Measurements from ENCODE around the gene ZNF766. TPM values are rescaled to one million over a fixed set of nuclear protein-coding genes. Genes with fewer than 3 reads are reported as not detected.

Gene ZNF766
- polyA plus RNA-seq, 2 of the 4 experiments (the other 2 are of a cell fraction) = 11.9 to 21.9 TPM

- TF ChIP-seq ELK1 (IDR thresholded peaks at IDR 0.05; ENCODE audit: low read depth, low read length) = no peak
Observed at GRCh38 chr19:52273301-52273700, 3.9 kb downstream of the ZNF766 start (continued).

- CTCF ChIA-PET = no interaction called here
- POLR2A ChIA-PET = no interaction called here
- peaks cover 85% of the 10 kb centered on the region for H3K9me3 ChIP-seq
- no peaks in the 10 kb centered on the region for H3K4me1 ChIP-seq
- H3K27ac ChIP-seq = no peak overlapping the region
- TF ChIP-seq ATOH8 (CRISPR knock-in tag; IDR thresholded peaks at IDR 0.05; ENCODE audit: low read depth) (no peak), HOXA7 (CRISPR knock-in tag; IDR thresholded peaks at IDR 0.05) (no peak), RNF2 (IDR thresholded peaks at IDR 0.05; ENCODE audit: borderline replicate concordance, low read depth) (no peak), TP53 (CRISPR knock-in tag; IDR thresholded peaks at IDR 0.05) (no peak), ESRRA (IDR thresholded peaks at IDR 0.05; ENCODE audit: borderline replicate concordance, low read length) (no peak), HMGXB4 (CRISPR knock-in tag; IDR thresholded peaks at IDR 0.05; ENCODE audit: borderline replicate concordance) (no peak)
- H3K4me3 ChIP-seq = no peak overlapping the region
- ATAC-seq (no peak), DNase-seq (ENCODE audit: low read depth in 1 of 2, low spot score in 1 of 2) (no peak), FAIRE-seq (no peak)
- WGBS (ENCODE audit: missing lambda C conversion rate) = 71% methylated on average over 5 of the region's 5 CpGs
- no peak overlapping the region for H3K4me2 ChIP-seq
Observed at GRCh38 chr19:52274191-52274590, 4.8 kb downstream of the ZNF766 start.

GRCh38 chr19:52275988-52276387 lies 6.6 kb downstream of the ZNF766 start:
- WGBS (ENCODE audit: missing lambda C conversion rate) = 97% methylated on average over 5 of the region's 5 CpGs
- CTCF ChIA-PET = no interaction called here
- POLR2A ChIA-PET = no interaction called here
- no peak overlapping the region for H3K4me2 ChIP-seq
- H3K27ac ChIP-seq = no peak overlapping the region
- no peak for TF ChIP-seq HDAC2 (IDR thresholded peaks at IDR 0.05)
- TF ChIP-seq HOXB5 (CRISPR knock-in tag; IDR thresholded peaks at IDR 0.05) = no peak
- no peak for TF ChIP-seq CHD2 (IDR thresholded peaks at IDR 0.05; ENCODE audit: low read length, partially characterized antibody)
- no peak for TF ChIP-seq CBX8 (IDR thresholded peaks at IDR 0.05)
- TF ChIP-seq RFX5 (IDR thresholded peaks at IDR 0.05) = no peak
- no peak for TF ChIP-seq RCOR1 (IDR thresholded peaks at IDR 0.05; ENCODE audit: low read depth, low read length)
- no peak for TF ChIP-seq RARB (CRISPR knock-in tag; IDR thresholded peaks at IDR 0.05)
- no peak for TF ChIP-seq ZC3H11A (IDR thresholded peaks at IDR 0.05)
- no peak for TF ChIP-seq MAFK (IDR thresholded peaks at IDR 0.05; ENCODE audit: partially characterized antibody)
- TF ChIP-seq KDM1A (IDR thresholded peaks at IDR 0.05; ENCODE audit: low read depth) = no peak
- no peak for TF ChIP-seq USF2 (IDR thresholded peaks at IDR 0.05)
- no peak for TF ChIP-seq HMGXB4 (CRISPR knock-in tag; IDR thresholded peaks at IDR 0.05; ENCODE audit: borderline replicate concordance)
- TF ChIP-seq ZFP36 (IDR thresholded peaks at IDR 0.05; ENCODE audit: borderline replicate concordance, partially characterized antibody) = no peak
- no peak for TF ChIP-seq ATOH8 (CRISPR knock-in tag; IDR thresholded peaks at IDR 0.05; ENCODE audit: low read depth)
- no peak for TF ChIP-seq MAZ (IDR thresholded peaks at IDR 0.05; ENCODE audit: borderline replicate concordance, low read depth, low read length)
- TF ChIP-seq MYC (IDR thresholded peaks at IDR 0.05; ENCODE audit: borderline replicate concordance, low read length) = no peak
- FAIRE-seq (no peak), ATAC-seq (no peak), DNase-seq (ENCODE audit: low read depth in 1 of 2, low spot score in 1 of 2) (no peak)
- peaks cover 98% of the 10 kb centered on the region for H3K9me3 ChIP-seq
- H3K4me1 ChIP-seq = no peaks in the 10 kb centered on the region
- no peak overlapping the region for H3K4me3 ChIP-seq
